Activated T-helper 1 cell treated with anti-CD3 and anti-CD28 coated beads, Interleukin-2, amount 50 U/mL, for 16 hours (primary cell): ENCODE results near the gene ZNF175.

ENCODE experiments used
- DNase-seq, 2 donors: peaks; one replicate each; pipeline ENCODE4 v3.0.0-alpha.2; 2020; ENCODE audit warnings: low read depth in 1 of 2, low spot score in 1 of 2

Gene ZNF175

GRCh38 chr19:51587264-51588191 is 16.4 kb downstream of the ZNF175 start:
- DNase-seq, result no peak

GRCh38 chr19:51589511-51589910 is 18.4 kb downstream of the ZNF175 start:
- DNase-seq, result no peak

GRCh38 chr19:51590441-51590840 is 19.4 kb downstream of the ZNF175 start:
- DNase-seq, result no peak

GRCh38 chr19:51592521-51592920 is 21.4 kb downstream of the ZNF175 start:
- no peak for DNase-seq

- no peak for DNase-seq
Measured at GRCh38 chr19:51593138-51593890, 22.2 kb downstream of the ZNF175 start.

- peak; percentile 87 to 93 for DNase-seq
Measured at GRCh38 chr19:51593969-51594773, 23.1 kb downstream of the ZNF175 start.

GRCh38 chr19:51594774-51595109 is 23.7 kb downstream of the ZNF175 start:
- DNase-seq, result no peak

- DNase-seq, result no peak
Measured at GRCh38 chr19:51595190-51596175, 24.4 kb downstream of the ZNF175 start.

- no peak for DNase-seq
Measured at GRCh38 chr19:51598159-51598915, 27.3 kb downstream of the ZNF175 start.

- DNase-seq, result no peak
Measured at GRCh38 chr19:51599084-51599483, 28.0 kb downstream of the ZNF175 start.

- DNase-seq, result no peak
Measured at GRCh38 chr19:51600940-51601580, 30.0 kb downstream of the ZNF175 start.

GRCh38 chr19:51602189-51602854 is 31.2 kb downstream of the ZNF175 start:
- no peak for DNase-seq

GRCh38 chr19:51607077-51607476 is 36.0 kb downstream of the ZNF175 start:
- DNase-seq, result no peak

- peak in 1 of 2 donors; percentile 31 for DNase-seq
Measured at GRCh38 chr19:51607920-51608562, 37.0 kb downstream of the ZNF175 start.

GRCh38 chr19:51610576-51610975 is 39.5 kb downstream of the ZNF175 start:
- DNase-seq, result no peak

- no peak for DNase-seq
Measured at GRCh38 chr19:51614789-51615188, 43.7 kb downstream of the ZNF175 start.

GRCh38 chr19:51615991-51616390 is 44.9 kb downstream of the ZNF175 start:
- no peak for DNase-seq

GRCh38 chr19:51621178-51621577 is 50.1 kb downstream of the ZNF175 start:
- no peak for DNase-seq
